GM12892 (cell line): ENCODE measurements around the gene SHROOM4.

Experiments used
- POLR2A ChIP-seq: IDR thresholded peaks from 2 replicates; pipeline ENCODE4 v1.6.1; 2011; ENCODE audit warnings: low read depth, low read length, control low read depth
- POLR2AphosphoS5 ChIP-seq: IDR thresholded peaks from 2 replicates; pipeline ENCODE4 v1.6.1; 2011; ENCODE audit warnings: low read depth, low read length, control low read depth
- TAF1 ChIP-seq: IDR thresholded peaks from 2 replicates; pipeline ENCODE4 v1.6.1; 2011; ENCODE audit warnings: low read depth, mild to moderate bottlenecking, control low read depth, low read length, borderline replicate concordance

- TF ChIP-seq POLR2A = no peak
- no peak for TF ChIP-seq TAF1
- no peak for TF ChIP-seq POLR2AphosphoS5
These were observed 37.7 kb downstream of the SHROOM4 start for GRCh38 chrX:50776248-50776647.
